Upper lobe of left lung (tissue), 4 donors: Measurements from ENCODE around the gene PRKAR2B.

Experiments used
- EP300 ChIP-seq, 4 donors: sonication (generic); formaldehyde crosslinking; IDR thresholded peaks; one replicate each; pipeline ENCODE4 v1.5.1; 2017; ENCODE audit warnings: antibody characterized with exemption in 4 of 4, control low read depth in 2 of 4
- POLR2A ChIP-seq, 4 donors: fragments of 450-650 bp; IDR thresholded peaks; one replicate each; pipeline ENCODE4 v1.5.1; 2016 to 2017; ENCODE audit warnings: antibody characterized with exemption in 4 of 4, mild to moderate bottlenecking in 2 of 4
- TF ChIP-seq, protein P1 (sequence below), 6 experiments: fragments of 450-650 bp in 4 of 6; fragments of 200-600 bp in 2 of 6; sonication (generic) in 2 of 6; IDR thresholded peaks; one replicate each; pipeline ENCODE4 v1.5.1; 2016 to 2019; ENCODE audit warnings: antibody characterized with exemption in 6 of 6

DNA sequence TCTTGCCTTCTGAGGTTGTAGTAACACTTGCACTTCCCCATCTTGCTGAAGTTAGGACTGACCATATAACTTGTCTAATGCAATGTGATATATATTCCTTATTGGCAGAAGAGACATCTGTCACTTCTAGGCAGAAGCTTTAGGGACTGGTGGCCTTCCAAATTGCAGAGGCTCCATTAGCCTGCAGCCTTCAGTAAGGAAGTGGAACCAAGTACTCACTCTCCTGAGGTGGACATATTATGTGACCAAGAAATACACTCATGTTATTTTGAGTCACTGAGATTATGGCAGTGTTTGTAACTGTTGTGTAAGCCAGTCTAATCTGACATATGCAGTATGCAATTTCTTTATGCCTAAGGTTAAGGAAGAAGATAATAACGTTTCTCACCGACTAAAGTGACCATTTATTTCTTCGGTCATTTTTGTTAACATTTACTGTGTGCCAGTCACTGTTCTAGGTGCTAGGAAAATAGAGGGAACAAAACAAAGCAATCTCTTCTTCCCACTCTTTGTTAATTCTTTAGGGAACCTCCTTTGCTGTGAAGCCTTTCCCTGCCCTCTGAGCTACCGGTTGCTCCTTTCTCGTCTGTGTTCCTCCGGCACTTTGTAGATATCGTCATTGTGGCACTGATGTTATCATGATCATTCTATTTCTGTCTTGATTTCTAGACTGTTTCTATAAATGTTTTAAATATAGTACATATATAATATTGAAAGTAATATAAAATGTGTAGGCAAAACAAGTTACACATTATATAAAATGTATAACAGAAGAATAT is 71.4 kb downstream of the PRKAR2B start:
- TF ChIP-seq POLR2A (IDR thresholded peaks at IDR 0.05): no peak
- TF ChIP-seq, protein P1, sequence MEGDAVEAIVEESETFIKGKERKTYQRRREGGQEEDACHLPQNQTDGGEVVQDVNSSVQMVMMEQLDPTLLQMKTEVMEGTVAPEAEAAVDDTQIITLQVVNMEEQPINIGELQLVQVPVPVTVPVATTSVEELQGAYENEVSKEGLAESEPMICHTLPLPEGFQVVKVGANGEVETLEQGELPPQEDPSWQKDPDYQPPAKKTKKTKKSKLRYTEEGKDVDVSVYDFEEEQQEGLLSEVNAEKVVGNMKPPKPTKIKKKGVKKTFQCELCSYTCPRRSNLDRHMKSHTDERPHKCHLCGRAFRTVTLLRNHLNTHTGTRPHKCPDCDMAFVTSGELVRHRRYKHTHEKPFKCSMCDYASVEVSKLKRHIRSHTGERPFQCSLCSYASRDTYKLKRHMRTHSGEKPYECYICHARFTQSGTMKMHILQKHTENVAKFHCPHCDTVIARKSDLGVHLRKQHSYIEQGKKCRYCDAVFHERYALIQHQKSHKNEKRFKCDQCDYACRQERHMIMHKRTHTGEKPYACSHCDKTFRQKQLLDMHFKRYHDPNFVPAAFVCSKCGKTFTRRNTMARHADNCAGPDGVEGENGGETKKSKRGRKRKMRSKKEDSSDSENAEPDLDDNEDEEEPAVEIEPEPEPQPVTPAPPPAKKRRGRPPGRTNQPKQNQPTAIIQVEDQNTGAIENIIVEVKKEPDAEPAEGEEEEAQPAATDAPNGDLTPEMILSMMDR (IDR thresholded peaks at IDR 0.05): no peak
- no peak for TF ChIP-seq EP300 (IDR thresholded peaks at IDR 0.05)
